ENCODE results near the gene CAPZB.

- no peak for TF ChIP-seq POLR2A (IDR thresholded peaks at IDR 0.05; ENCODE audit: low read length)
- TF ChIP-seq GATA1 (IDR thresholded peaks at IDR 0.05; ENCODE audit: low read depth, low read length), result no peak
Measured at GRCh38 chr1:19329188-19329587, 156.2 kb downstream of the CAPZB start.

All from erythroblast (primary cell).